ENCODE data around the gene PTGES3L.
"Not testable (repeated sequence)": the region's sequence is repeated elsewhere in the genome, so short reads cannot be mapped to it uniquely, and the experiment has no call there.

Gene PTGES3L

DNA sequence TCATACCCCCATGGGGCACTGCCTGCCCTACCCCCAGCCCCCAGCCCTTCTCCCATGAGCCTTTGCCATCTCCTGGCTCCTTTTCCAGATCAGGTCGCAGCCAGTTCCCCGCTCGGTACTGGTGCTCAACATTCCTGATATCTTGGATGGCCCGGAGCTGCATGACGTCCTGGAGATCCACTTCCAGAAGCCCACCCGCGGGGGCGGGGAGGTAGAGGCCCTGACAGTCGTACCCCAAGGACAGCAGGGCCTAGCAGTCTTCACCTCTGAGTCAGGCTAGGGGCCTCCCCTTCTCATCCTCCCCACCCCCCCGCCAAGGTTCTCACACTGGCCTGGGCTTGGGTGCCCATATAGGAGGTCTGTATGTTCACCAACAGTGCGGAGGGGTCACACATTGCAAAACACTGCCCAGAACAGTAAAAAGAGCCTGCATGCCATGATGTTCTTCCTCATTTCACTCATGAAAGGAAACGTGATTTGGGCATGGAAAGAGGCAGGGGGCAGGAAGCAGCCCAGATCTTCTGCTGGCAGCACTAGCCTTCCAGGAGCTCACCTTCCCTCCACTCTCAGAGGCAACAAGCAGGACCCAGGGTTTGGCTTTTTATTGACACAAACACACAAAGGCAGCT, 34.3 kb upstream of the PTGES3L start:
- no peak for DNase-seq (ENCODE audit: low read depth)

DNA sequence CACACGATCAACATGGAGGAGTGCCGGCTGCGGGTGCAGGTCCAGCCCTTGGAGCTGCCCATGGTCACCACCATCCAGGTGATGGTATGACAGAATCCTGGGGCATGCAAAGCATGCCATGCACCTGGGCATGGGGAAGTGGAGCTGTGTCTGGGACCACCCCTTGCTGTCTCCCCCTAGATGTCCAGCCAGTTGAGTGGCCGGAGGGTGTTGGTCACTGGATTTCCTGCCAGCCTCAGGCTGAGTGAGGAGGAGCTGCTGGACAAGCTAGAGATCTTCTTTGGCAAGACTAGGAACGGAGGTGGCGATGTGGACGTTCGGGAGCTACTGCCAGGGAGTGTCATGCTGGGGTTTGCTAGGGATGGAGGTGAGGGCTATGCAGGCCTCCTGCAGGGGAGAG, 33.4 kb upstream of the PTGES3L start:
- no peak for DNase-seq (ENCODE audit: low read depth)

DNA sequence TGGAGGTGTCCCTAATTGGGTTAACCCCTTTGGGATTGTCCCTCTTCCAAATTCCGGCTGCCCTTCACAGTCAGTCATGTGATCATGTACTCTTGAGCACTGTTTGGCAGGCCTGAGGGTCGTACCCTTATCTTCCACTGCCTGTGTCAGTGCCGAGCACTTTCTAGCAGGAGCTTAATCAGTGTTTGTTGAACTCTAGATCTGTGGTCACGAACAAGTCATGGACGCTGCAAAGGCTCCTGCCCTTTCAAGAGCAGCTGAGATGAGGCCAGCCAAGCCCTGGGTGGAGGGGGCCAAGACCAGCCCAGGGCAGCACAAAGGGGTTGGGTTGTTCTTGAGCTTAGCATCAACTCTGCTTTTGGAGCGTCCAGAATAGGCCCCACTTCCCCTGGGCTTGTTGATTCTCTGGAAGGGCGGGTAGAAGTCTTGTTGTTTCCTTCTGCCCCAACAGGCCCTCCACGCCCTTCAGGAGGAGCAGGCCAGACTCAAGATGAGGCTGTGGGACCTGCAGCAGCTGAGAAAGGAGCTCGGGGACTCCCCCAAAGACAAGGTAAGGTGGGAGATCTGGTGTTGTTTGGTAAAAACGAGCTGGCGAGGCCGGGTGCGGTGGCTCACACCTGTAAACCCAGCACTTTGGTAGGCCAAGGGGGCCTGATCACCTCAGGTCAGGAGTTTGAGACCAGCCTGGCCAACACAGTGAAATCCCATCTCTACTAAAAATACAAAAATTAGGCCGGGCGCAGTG, 32.0 kb upstream of the PTGES3L start:
- DNase-seq (ENCODE audit: low read depth): no peak

DNA sequence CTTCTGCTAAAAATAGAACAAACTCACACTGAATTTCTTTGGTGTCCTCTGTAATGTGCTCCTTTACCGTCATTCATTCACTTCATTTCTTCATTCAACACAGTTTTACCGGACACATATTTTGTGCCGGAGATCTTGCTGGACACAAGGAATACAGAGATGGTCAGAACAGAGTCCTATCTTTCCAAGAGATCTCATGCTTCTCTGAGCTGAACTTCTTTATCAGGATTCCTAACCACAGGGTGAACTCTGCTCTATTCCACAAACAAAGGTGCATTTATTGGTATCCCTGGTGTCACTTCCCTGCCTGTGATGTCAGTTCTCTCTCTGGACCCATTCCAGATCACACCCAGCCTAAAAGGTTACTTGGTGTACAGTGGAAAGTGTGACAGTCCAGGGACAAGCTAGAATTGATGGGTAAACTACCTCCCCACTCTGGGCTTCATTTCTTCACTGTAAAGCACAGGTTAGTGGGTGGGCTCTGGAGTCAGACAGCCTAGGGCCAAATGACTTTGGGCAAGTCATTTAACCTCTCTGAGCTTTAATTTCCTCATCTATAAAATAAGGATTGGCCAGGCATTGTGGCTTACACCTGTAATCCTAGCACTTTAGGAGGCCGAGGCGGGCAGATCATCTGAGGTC, 30.9 kb upstream of the PTGES3L start:
- no peak for DNase-seq (ENCODE audit: low read depth)

DNA sequence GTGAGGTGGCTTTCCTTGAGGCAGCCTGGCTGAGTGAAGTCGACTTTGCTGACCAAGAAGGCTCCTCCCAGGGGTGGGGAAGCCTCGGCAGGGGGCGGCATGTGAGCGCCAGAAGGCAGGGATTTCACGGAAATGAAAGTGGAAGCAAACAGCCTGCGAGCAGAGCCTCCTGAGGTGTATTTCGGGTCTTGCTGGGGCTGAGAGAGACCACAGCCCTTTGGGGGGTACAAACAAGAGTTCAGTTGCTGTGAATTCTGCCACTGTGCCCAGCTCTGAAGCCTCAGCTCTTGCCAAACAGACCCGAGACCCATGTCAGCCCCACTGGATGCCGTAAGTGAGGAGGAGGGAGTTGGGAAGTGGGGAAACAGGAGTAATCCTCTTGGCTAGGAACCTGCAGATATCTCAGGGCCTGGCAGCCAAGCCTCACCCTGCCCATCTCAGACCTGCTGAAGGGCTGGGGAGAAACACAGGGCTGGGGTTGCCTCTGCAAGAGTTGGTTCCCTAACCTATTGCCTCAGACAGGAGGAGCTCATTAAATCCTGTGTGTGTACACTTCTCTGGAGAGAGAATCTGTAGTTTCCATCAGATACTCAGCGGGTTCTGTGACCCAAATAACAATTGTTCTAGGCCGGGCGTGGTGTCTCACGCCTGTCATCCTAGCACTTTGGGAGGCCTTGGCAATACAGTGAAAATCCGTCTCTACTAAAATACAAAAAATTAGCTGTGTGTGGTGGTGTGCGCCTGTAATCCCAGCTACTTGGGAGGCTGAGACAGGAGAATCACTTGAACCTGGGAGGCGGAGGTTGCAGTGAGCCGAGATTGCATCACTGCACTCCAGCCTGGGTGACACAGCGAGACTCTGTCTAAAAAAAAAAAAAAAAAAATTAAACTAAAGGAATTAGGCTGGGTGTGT, 27.0 kb upstream of the PTGES3L start, which contains the start of gene IFI35:
Gene IFI35 (plus strand): TSS at position 146 of the 913 bp plus-strand sequence. CDS start 164 bp downstream, at position 310.
- DNase-seq (ENCODE audit: low read depth): no peak

DNA sequence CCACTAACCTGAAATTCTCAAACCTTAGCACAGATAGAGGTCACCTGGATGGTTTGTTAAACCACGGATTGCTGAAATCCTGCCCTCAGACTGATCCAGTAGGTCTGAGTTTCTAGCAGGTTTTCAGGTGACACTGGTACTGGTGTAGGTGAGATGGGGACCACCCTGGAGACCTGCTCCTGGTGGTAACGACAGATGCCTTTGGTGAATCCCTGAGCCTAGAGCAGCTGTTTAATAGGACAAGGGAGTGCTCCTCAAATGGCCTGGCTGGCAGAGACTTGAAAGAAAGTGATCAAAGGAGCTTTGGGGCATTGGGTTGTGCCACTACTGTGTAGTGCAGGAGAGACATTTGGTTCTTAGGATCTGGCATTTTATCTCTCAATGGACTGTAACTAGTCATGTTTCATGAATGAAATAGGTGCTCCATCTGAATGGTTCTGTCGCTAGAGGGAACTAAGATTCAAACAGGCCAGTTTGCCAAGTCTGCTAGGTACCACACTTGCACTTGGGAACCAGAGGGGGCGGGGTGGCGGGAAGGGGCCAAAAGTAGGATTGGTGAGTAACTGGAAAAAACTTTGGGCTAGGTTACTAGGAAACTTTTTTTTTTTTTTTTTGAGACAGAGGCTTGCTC, 23.8 kb upstream of the PTGES3L start:
- DNase-seq (ENCODE audit: low read depth): no peak

DNA sequence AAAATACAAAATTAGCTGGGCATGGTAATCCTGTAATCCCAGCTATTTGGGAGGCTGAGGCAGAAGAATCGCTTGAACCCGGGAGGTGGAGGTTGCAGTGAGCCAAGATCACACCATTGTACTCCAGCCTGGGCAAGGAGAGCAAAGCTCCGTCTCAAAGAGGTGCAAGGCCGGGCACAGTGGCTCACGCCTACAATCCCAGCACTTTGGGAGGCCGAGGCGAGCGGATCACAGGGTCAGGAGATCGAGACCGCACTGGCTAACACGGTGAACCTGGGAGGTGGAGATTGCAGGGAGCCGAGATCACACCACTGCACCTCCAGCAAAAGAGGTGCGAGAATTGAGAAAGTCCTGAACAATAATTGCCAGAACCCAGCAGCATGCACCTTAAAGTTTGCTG, 21.0 kb upstream of the PTGES3L start:
- not testable (repeated sequence) for DNase-seq (ENCODE audit: low read depth)

DNA sequence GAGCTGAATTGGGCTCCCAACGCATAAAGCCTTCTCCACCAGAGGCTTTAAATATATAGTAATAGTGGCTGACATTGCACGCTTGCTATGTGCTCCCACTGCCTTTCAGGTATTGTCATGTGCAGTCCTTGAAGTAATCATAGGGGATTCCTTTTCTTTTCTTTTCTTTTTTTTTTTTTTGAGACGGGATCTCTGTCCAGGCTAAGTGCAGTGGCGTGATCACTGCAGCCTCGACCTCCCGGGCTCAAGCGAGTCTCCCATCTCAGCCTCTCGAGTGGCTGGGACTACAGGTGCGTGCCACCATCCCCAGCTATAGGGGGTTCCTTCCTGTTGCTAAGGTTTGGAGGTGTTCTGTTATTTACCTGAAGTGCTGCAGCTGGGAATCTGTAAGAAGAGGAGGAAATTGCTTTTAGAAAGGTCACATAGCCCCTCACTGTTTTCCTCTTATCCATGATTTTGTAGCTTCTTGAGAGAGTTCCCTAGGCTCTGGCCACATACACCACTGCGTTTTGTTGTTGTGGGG, 19.2 kb upstream of the PTGES3L start:
- no peak for DNase-seq (ENCODE audit: low read depth)

DNA sequence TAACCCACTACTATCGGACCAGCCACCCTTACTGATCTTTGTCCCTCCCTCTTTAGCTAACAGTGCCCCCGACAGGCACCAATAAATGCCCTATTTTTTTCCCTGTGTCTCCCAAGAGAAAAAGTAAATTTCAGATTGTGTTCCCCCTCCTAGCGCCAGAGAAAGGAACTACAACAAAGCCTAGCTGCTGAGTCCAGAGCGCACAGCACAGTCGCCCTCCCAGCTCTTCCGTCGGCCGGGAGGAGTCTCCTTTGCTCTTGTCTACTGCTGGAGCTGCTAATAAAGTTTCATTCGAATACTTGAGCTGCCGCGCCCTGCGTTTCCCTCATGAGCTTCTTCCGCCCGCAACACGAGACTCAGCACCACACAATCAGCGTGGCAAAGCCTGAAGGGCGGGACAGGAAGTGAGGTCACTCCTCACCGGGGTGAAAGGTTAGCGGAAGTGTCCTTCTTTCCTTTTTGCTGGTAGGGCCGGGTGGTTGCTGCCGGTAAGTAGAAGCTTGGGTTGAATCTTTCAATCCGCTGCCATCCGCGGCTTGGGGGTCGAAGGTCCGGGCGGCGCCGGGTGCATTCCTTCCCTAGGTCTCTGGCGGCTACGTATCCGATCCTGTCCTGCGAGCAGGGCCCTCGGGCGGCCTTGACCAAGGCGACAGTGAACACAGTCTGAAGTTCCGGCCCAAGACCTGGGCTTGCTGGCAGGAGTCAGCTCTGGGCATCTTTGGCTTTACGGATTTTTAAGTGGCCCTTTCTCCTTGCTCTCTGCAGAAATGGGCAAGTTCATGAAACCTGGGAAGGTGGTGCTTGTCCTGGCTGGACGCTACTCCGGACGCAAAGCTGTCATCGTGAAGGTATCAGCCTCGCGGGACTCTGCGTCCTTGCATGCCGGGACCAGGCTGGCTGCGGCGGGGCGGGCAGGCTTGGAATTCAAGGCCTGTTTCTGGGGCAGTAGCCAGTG, 18.4 kb upstream of the PTGES3L start, which contains the start of gene RPL27:
Gene RPL27 (plus strand): TSS at position 436 of the 955 bp plus-strand sequence. CDS start 332 bp downstream, at position 768.
- DNase-seq (ENCODE audit: low read depth): peak; percentile 97

DNA sequence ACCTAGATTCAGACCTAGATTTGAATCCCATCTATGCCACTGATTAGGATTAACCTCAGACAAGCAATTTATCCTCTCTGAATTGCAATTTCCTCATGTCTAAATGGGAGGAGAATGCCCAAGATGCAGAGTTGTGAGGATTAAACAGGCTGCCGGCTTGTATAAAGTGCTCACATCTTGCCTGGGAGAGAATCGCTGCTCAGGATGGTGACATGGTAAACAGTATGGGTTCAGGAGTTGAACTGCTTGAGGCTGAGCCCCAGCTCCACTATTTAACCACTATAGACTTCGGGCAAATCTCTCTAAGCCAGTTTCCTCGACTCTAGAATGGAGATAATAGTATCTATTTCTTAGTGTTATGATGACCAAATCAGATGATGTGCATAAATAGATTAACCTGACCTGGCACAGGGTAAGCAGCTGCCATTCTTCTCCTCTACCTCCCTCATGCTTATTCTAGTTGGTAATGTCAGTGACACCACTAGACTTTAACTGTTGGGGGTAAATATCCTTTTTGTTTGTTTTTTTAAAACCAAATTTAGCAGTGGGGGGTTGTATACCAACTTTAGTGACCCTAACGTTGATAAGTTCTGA, 17.6 kb upstream of the PTGES3L start:
- no peak for DNase-seq (ENCODE audit: low read depth)

DNA sequence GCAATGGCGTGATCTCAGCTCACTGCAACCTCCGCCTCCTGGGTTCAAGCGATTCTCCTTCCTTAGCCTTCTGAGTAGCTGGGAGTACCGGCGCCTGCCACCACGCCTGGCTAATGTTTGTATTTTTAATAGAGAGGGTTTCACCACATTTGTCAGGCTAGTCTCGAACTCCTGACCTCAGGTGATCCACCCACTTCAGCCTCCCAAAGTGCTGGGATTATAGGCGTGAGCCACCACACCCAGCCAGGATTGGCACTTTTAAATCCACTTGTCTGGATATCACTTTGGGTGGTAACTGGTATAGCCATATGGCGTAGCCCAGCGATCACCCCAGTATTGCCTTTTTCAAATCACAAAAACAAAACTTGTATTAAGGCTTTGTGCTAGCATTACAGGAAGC, 14.0 kb upstream of the PTGES3L start:
- not testable (repeated sequence) for DNase-seq (ENCODE audit: low read depth)

DNA sequence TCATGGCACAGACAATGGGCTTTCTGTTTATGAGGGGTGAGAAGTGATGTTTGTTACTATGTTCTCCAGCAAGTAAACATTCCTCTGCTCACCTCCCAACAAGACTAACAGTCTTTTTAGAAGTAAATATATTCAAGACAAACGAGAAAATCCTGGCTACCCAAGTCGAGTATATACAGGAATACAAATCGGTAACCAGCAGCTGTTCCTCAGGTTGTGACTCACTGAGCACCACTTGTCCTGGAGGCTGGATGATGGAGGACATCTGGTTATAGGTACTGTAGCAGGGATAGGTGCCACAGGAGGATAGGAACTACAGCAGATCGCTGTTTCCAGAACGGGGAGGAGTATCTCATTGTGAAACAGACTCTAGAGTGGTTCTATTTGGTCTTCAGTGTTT, 13.0 kb upstream of the PTGES3L start:
- DNase-seq (ENCODE audit: low read depth): no peak

DNA sequence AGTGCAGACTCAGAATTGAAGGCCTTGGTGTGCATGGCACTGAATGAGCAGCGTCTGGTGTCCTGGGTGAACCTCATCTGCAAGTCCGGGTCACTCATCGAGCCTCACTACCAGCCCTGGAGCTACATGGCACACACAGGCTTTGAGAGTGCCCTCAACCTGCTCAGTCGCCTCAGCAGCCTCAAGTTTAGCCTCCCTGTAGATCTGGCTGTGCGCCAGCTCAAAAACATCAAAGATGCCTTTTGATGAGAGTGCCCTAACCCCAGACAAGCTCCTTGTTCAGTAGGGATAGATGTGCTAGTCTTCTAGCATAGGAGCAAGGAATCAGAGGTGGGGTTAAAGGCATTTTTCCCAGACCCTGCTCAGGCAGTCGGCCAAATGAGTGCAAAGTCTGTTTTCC, 11.6 kb upstream of the PTGES3L start:
- DNase-seq (ENCODE audit: low read depth): no peak

DNA sequence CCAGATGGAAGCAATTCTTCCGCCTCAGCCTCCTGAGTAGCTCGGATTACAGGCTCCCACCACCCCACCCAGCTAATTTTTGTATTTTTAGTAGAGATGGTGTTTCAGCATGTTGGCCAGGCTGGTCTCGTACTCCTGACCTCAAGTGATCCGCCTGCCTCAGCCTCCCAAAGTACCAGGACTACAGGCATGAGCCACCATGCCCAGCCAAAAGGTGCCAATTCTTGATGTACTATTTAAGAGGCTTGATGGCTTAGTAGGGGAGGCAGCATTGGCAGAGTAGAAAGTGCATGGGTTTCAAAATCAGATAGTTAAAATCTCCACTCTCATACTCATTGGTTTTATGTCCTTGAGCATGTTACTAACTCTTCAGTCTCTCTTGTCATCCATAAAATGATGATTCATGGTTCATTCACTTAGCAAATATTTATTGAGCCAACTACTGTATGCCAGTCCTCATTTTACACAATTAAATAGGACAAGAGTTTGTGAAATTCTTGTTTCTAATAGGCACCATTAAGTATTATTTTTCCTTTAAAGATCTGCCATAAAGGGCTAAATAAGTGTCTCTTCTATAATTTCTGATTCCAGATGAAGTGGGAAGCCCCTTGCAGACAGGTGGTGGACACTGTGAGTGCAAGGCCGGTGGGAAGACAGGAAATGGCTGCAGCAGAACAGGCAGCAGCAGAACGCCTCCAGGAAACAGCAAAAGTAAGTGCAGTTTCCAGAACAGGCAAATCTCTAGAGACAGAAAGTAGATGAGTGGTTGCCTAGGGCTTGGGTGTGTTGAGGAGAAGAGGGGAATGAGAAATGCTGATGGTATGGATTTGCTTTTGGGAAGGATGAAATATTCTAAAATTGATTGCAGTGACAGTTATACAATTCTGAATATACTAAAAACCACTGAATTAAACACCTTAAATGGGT, 10.1 kb upstream of the PTGES3L start:
- peak; percentile 33 for DNase-seq (ENCODE audit: low read depth)

DNA sequence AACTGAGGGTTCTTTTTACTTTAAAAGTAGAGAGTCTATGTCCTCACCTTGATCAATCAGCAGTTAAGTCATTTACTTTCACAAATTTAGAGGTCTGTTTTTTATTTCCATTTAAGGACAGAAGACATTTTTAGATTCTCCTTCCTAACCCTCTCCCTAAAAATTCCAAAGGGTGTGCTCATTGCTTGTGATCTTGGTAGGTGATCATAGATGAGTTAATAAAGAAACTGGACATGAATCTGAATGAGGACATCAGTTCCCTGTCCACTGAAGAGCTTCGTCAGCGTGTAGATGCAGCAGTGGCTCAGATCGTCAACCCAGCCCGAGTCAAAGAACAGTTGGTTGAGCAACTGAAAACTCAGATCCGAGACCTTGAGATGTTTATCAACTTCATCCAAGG, 9.3 kb upstream of the PTGES3L start:
- no peak for DNase-seq (ENCODE audit: low read depth)

DNA sequence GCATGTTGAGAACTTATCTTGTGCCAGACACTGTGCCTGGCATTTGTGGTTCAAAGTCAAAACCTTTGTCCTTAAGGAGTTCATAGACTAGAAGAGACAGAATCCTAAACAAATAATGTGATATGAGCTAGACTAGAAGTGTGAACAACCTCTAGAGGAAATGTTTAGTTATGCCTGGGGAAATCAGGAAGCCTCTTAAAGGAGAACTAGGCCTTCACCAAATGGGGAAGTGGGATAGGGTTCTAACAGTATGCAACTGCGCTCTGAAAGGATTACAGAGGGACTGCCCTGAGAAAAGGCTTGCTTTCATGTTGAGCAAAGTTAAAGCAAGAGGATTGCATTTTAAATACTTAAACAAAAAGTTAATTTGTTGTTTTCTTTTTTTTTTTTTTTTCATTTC, 5.3 kb upstream of the PTGES3L start:
- DNase-seq (ENCODE audit: low read depth): no peak

DNA sequence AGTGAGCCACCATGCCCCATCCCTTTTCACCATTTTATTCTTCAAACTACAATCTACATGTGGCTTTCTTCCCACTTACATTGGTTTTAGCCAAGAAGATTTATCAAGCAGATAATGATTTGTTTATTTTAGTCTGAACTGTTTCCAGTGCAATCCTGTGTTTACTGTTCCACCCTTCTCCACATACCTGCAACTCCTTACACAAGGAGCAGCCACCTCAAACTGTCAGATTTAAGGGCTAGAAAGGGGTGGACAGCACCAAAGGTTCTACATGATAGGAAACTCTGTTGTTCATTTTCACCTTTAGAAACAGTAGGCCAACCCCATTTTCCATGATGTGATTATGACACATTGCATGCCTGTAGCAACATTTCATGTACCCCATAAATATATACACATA, 2.4 kb upstream of the PTGES3L start:
- DNase-seq (ENCODE audit: low read depth): no peak

DNA sequence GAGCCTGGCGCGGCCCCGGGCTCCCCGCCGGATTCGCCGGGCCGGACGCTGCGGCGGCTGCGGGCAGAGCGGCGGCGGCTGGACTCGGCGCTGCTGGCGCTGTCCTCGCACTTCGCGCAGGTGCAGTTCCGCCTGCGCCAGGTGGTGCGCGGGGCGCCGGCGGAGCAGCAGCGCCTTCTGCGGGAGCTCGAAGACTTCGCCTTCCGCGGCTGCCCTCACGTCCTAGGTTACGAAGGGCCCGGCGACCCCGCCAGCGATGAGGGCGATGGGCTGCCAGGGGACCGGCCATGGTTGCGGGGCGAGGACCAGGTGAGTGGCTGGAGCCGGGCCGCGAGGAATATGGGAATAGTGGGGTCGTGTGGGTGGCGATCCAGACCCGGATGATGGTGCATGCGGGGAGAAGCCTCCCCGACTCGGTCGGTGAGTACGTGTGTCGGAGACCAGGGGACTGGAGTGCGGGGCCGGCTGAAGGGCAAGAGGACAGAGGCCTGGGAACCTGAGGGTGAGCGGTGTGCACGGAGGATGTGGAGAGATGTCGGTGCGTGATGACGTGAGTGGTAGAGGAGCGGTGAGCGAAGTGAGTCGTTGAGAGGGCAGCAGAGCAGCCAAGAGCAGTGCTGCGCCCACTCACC, 1.0 kb upstream of the PTGES3L start:
- DNase-seq (ENCODE audit: low read depth): no peak
